ENCODE results near the gene SUSD5.

GRCh38 chr3:33233884-33234283, 15.3 kb upstream of the SUSD5 start:
- no peak for TF ChIP-seq POLR2AphosphoS5 (IDR thresholded peaks at IDR 0.05; ENCODE audit: low read depth)
- peak in 1 of 2 experiments; percentile 41; a peak in 2 of 4 replicates for TF ChIP-seq CTCF (conservative IDR thresholded peaks at IDR 0.05; ENCODE audit: low read depth in 2 of 2)
- no peak for TF ChIP-seq REST (IDR thresholded peaks at IDR 0.05; ENCODE audit: unreplicated experiment)
- no peak for TF ChIP-seq EZH2 (IDR thresholded peaks at IDR 0.05; ENCODE audit: low read depth, unreplicated experiment)
- TF ChIP-seq ZNF462 (CRISPR knock-in tag; IDR thresholded peaks at IDR 0.05) = no peak
- no peak for TF ChIP-seq ETS1 (IDR thresholded peaks at IDR 0.05)
- TF ChIP-seq JUNB (IDR thresholded peaks at IDR 0.05; ENCODE audit: unreplicated experiment) = no peak
- TF ChIP-seq EZH2phosphoT487 (IDR thresholded peaks at IDR 0.05; ENCODE audit: unreplicated experiment) = no peak

Measured in GM23338 (cell line).